DMS114 treated with DMSO at 0.1 percent for 48 hours (cell line): Measurements from ENCODE around the gene VEGFB.

ENCODE experiments used
- DNase-seq: peaks from one replicate; lab custom pipeline; 2025; ENCODE audit not compliant: unreplicated experiment; lab: John Stamatoyannopoulos, UW

Gene VEGFB

DNA sequence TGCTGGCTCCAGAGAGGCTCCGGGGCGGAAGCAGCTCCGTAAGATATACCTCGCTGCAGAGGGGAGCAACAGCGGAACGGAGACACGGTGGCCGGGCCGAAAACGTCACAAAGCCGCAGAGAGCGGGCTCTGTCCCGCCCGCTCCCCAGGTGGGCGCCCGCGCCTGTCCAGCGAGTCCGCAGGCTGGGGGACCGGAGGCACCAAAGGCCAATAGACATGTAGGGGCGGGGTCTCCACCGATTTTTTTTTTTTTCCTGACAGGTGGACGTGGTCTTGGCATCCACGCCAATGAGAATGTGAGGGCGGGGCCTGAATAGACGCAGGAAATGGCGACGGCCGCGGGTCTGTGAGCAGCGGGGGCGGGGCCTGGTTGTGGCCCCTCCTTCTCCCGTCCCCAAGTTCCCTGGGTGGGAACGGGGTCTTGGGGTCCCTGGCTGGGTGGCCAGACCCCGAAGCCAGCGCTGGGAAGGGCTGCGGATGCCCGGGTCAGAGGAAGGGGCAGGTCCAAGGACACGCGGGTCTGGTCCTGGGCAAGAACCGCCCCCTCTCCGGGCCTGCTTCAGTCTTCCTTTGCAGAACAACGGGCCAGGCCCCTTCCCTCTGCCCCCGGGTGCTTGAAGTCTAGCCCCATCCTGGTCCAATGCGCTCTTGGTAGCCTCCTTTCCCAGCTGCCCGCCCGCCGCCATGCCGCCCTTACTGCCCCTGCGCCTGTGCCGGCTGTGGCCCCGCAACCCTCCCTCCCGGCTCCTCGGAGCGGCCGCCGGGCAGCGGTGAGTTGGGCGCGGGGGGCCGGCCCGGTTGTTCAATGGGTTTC is 4.0 kb upstream of the VEGFB start, which contains the start of gene DNAJC4:
Gene DNAJC4 (plus strand): TSS at position 378 of the 814 bp plus-strand sequence. CDS start 307 bp downstream, at position 685.
- DNase-seq, result peak; percentile 87

DNA sequence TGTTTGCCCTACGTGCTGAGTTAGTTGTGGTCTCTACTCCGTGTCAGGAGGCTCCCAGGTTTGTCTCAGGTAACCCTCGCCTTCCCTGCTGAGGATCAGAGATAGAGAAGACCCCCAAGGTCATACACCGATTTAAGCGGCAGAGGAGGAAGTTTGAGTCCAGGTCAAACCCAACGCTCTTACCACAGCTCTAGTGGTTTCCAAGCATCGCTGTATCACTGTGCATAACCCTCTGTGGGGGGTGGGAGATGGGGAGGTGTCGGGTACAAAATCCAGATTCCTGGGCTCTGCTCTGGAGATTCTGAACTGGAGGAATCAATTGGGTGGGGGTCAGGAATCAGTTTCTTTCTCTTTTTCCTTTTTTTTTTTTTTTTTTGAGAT is 3.4 kb upstream of the VEGFB start:
- DNase-seq, result no peak

DNA sequence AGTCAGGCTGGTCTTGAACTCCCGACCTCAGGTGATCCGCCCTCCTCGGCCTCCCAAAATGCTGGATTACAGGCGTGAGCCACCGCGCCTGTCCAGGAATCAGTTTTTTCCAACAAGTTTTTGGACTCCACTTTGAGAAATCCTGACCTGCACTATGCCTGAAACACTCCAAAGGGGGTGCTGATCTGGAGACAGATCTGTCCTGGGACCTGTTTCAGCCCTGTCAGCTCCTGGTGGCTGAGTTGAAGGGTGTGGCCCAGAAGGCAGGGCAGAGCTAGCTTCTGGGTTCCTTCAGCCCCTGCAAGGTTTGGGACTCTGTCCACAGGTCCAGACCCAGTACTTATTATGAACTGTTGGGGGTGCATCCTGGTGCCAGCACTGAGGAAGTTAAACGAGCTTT is 2.8 kb upstream of the VEGFB start:
- DNase-seq, result no peak

DNA sequence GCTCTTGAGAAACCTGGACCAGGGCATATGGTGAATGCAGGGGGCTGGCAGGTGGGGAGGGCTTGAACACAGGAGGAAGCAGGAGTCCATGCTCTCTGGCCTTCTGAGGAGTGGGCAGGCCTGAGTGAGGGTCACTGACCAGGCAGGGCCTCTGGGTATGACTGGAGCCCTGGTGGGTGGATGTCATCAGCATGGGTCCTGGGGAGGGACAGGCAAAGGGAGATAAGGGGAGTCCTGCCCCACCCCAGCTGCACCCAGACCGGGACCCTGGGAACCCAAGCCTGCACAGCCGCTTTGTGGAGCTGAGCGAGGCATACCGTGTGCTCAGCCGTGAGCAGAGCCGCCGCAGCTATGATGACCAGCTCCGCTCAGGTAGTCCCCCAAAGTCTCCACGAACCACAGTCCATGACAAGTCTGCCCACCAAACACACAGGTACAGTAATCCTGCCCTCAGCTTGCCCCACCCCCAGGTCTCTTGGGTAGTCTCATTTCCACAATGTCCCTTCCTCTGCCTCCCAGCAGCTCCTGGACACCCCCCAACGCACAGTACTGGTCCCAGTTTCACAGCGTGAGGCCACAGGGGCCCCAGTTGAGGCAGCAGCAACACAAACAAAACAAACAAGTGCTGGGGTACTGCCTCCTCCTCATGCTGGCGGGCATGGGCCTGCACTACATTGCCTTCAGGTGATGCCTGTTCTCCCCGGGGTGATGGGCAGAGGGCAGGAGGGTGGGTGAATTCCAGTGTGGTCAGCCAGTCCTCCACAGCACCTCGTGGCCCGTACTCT is 2.0 kb upstream of the VEGFB start:
- DNase-seq, result no peak

DNA sequence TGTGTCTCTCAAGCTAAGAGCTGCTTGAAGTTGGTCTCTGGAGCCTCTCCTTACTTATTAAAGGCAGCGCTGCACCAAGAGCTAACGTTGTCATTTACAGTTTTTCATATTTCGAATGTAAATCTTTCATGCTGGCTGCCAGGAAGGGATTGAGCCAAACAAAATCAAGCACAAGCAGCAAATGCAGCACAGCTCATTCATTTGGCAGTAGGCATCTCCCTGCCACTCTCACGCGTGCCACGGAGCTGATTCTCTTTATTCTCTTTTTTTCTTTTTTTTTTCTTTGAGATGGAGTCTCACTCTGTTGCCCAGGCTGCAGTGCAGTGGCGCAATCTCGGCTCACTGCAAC is 1.4 kb upstream of the VEGFB start:
- DNase-seq, result no peak

DNA sequence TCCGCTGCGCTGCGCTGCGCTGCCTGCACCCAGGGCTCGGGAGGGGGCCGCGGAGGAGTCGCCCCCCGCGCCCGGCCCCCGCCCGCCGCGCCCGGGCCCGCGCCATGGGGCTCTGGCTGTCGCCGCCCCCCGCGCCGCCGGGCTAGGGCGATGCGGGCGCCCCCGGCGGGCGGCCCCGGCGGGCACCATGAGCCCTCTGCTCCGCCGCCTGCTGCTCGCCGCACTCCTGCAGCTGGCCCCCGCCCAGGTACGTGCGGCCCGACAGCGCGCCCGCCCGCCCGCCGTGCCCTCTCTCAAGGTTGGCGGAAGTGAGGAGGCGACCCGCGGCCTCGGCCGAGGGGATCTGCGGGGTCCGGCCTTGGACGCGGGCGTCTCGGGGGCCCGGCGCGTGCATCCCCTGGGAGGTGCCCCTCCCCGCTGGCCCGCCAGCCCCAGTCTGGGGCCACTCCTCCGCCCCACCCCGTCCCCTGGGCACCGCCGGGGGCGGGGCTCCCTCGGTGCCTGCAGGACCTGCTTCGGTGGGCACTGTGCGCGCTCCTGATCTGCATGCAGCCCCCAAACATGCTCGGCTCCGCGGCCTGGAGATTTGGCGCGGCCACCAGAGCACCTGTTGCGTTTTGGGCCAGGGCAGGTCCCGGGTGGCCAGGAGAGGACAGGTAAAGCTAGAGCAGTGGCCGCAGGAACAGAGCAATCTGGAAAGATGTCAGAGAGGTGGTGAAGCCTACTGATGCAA is 429 bp downstream of the VEGFB start:
- DNase-seq, result no peak

DNA sequence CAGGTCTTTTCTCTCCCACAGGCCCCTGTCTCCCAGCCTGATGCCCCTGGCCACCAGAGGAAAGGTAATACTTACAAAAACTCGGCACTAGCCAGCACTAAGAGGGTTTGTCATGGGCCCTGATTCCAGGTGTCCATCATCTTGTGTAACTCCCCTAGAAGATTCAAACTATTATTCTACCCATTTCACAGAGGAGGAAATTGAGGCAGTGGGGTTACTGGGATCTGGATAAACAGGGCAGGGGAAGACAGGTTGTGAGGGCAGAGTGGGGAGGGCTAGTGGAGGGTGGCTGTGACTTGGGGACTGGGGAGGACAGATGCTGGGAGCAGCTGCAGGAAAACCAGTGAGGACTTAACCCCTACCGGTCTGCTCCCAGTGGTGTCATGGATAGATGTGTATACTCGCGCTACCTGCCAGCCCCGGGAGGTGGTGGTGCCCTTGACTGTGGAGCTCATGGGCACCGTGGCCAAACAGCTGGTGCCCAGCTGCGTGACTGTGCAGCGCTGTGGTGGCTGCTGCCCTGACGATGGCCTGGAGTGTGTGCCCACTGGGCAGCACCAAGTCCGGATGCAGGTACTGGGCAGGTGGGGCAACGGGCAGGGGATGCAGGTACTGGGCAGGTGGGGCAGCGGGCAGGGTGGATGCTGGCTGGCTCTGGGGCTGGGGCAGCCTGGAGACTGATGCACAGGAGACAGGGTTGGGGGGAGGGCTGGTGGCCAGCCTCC is 1.2 kb downstream of the VEGFB start:
- no peak for DNase-seq

DNA sequence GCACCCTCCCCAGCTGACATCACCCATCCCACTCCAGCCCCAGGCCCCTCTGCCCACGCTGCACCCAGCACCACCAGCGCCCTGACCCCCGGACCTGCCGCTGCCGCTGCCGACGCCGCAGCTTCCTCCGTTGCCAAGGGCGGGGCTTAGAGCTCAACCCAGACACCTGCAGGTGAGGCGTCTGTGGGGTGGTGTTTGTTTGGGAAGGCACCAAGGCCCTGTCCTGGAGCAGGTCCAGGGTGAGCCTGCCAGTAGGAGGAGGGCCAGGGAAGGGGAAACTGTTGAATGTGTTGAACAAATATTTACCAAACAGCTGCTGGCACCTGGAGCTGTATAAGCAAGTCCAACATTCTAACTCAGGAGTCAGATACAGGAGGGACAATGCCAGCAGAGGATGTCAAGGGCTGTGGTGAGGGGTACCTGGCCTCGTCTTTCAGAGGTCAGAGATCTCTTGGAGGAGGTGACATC is 3.1 kb downstream of the VEGFB start:
- no peak for DNase-seq

GRCh38 chr11:64238076-64238475 is 3.7 kb downstream of the VEGFB start:
- DNase-seq, result no peak

GRCh38 chr11:64238999-64239398 is 4.6 kb downstream of the VEGFB start:
- DNase-seq, result no peak

- no peak for DNase-seq
Observed at GRCh38 chr11:64239662-64240434, 5.5 kb downstream of the VEGFB start.

DNA sequence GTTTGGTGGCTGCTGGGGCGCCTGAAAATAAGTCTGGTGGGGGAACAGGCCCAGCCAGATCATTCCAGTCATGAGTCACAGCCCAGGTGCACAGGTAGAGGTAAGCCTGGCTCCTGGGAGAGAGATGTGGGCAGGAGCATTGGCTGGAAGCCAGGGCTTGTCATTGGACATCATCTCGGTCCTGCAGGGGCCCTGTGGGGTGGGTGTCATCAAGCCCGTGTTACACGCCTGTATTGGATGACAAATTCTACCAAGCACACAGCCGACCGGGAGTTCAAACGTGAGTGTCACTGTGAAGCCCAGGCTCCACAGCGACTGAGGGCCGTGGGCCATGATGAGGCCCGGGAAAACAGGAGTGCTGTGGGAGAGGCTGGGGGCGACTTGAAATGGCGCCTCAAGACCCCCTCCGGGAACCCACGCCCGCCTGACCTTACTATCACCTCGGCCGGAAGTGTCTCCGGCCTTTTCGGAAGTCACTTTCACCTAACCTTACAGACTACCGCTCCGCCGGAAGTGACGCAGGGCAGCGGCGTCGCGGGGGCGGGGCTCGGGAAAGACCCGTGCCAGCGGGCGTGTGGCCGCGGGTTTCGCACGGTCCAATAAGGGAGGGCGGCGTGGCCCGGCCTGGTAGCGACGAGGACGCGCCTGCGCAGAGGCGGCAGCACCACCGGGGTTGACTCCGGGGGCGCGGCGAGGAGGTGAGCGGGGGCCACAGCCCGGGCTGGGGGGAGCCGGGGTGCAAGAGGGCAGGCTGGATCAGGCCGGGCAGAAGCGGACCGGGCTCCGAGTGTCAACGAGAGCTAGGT is 6.3 kb downstream of the VEGFB start, which contains the start of gene FKBP2:
Gene FKBP2 (plus strand): TSS at position 661 of the 806 bp plus-strand sequence. CDS start 1,293 bp downstream, outside the sequence.
- DNase-seq, result peak; percentile 89

GRCh38 chr11:64241241-64241490 is 6.8 kb downstream of the VEGFB start:
- peak; percentile 97 for DNase-seq

GRCh38 chr11:64241491-64242374 is 7.3 kb downstream of the VEGFB start:
- peak; percentile 27 for DNase-seq

DNA sequence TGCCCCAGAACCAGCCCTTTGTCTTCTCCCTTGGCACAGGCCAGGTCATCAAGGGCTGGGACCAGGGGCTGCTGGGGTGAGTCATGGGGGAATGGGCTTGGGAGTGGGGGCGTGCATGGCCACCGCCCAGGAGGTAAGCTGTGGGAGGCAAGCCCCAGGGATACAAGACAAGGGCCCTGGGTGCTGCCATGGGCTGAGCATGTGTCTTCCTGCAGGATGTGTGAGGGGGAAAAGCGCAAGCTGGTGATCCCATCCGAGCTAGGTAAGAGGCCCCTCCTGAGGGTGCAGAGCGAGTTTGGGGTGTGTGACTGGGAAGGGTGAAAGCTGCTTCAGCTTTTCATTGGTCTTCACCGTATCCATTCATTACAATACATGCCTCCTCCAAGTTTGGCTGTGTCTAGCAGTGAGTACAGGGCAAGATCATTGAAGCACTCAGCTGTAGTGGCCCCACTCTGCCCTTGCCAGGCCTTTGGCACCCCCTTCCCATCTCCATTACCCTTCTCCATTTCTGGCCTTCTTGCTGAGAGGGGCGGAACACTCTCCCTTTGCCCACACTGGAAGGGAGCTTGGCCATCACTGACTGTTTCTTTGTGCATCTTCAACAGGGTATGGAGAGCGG is 9.0 kb downstream of the VEGFB start:
- no peak for DNase-seq

- no peak for DNase-seq
Observed at GRCh38 chr11:64244107-64244506, 9.7 kb downstream of the VEGFB start.

DNA sequence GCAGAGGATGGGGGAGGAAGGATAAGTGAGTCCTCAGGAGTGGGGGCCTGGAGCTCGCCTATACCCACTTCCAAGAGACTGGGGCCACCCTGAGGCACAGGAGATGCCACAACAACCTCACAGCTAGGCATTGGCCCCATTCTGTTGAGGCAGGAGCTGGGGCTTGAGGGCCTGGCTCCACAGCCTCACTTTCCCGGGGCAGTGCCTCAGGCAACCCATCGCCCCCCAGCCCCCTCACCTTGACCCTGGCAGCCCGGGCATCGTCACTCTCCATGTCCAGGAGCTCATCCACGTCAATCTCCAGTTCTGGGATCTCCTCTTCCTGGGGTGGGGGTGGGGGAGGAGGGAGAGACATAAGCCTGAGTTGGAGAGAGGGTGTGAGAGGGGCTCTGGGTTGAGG is 10.6 kb downstream of the VEGFB start:
- DNase-seq, result no peak

DNA sequence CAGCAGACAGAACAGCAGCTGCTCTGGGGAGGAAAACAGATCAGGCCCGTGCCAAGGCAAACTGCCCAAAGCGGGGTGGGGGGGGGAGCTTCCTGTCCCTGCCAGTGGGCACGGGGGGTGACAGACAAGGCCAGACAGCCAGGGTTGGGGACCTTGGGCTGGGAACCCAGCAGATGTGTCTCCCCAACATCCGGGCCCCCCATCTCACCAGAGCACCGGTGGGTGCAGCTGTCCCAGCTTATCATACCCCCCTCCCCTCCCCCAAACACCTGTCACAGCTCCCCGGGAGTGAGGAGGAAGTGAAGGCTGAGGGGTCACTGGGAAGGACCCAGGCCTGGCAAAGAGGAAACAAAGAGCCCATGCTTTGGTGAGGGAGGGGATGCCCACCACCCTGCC is 11.0 kb downstream of the VEGFB start:
- DNase-seq, result no peak
